Kidney glomerular epithelial cell (primary cell): ENCODE measurements around the gene ZBTB40.

ENCODE experiments used
- DNase-seq: peaks from one replicate; lab custom pipeline; 2025; lab: John Stamatoyannopoulos, UW

Gene ZBTB40

GRCh38 chr1:22465671-22466070 is 14.0 kb downstream of the ZBTB40 start:
- DNase-seq, result no peak

GRCh38 chr1:22470227-22470626 is 18.6 kb downstream of the ZBTB40 start:
- DNase-seq, result no peak

GRCh38 chr1:22471078-22471477 is 19.4 kb downstream of the ZBTB40 start:
- no peak for DNase-seq

- DNase-seq, result no peak
Measured at GRCh38 chr1:22471610-22472009, 20.0 kb downstream of the ZBTB40 start.

GRCh38 chr1:22472596-22472995 is 20.9 kb downstream of the ZBTB40 start:
- DNase-seq, result no peak

- DNase-seq, result no peak
Measured at GRCh38 chr1:22473952-22474351, 22.3 kb downstream of the ZBTB40 start.

GRCh38 chr1:22476566-22476965 is 24.9 kb downstream of the ZBTB40 start:
- no peak for DNase-seq

- DNase-seq, result no peak
Measured at GRCh38 chr1:22483121-22483520, 31.5 kb downstream of the ZBTB40 start.

- no peak for DNase-seq
Measured at GRCh38 chr1:22484706-22485345, 33.2 kb downstream of the ZBTB40 start.

GRCh38 chr1:22485431-22485830 is 33.8 kb downstream of the ZBTB40 start:
- no peak for DNase-seq

GRCh38 chr1:22487781-22488180 is 36.1 kb downstream of the ZBTB40 start:
- DNase-seq, result no peak

GRCh38 chr1:22488319-22488718 is 36.7 kb downstream of the ZBTB40 start:
- DNase-seq, result no peak

- DNase-seq, result no peak
Measured at GRCh38 chr1:22489278-22489677, 37.6 kb downstream of the ZBTB40 start.

GRCh38 chr1:22489823-22490222 is 38.2 kb downstream of the ZBTB40 start:
- no peak for DNase-seq

GRCh38 chr1:22490309-22490708 is 38.7 kb downstream of the ZBTB40 start:
- DNase-seq, result no peak

- DNase-seq, result no peak
Measured at GRCh38 chr1:22491995-22492715, 40.5 kb downstream of the ZBTB40 start.

GRCh38 chr1:22494144-22494543 is 42.5 kb downstream of the ZBTB40 start:
- no peak for DNase-seq

- no peak for DNase-seq
Measured at GRCh38 chr1:22494943-22495579, 43.4 kb downstream of the ZBTB40 start.

- DNase-seq, result no peak
Measured at GRCh38 chr1:22496536-22497160, 45.0 kb downstream of the ZBTB40 start.

- DNase-seq, result no peak
Measured at GRCh38 chr1:22498463-22498862, 46.8 kb downstream of the ZBTB40 start.

GRCh38 chr1:22500058-22500457 is 48.4 kb downstream of the ZBTB40 start:
- peak; percentile 36 for DNase-seq

- DNase-seq, result peak; percentile 10
Measured at GRCh38 chr1:22500471-22500870, 48.8 kb downstream of the ZBTB40 start.

- DNase-seq, result no peak
Measured at GRCh38 chr1:22502202-22502601, 50.6 kb downstream of the ZBTB40 start.
